ENCODE data around the gene LUC7L2. TPM values are rescaled to one million over a fixed set of nuclear protein-coding genes. Genes with fewer than 3 reads are reported as not detected.
A peak's percentile ranks its signal among the peaks of the same experiment; 100 is the strongest.

Gene LUC7L2
- total RNA-seq, 2 donors from 2014 or later: 71.0 to 76.0 TPM

DNA sequence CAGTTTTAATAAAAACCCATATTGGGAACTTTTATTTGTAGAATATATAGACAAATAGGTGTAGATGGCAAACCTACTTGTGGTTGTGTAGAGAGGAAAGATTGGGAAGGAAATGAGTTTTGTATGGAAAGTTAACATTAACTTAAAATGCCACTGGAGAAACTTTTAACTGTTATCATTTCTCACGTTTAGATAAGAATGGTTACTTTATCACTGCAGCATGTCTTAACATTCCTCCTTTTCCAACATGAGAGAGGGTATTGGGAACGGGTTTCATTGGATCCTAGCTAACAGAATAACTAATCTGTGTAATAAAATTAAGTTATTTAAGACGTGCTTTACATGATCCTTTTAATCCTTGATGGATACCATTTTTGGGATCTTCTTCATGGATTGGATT lies 1.8 kb downstream of the LUC7L2 start:
- Histone ChIP-seq H3K4me1 (ENCODE audit: control insufficient read depth, insufficient read depth, low read length) (peaks cover 9% of the 10 kb centered on the region), H3K27ac (ENCODE audit: low read depth, low read length) (no peak overlapping the region), H3K9me3 (ENCODE audit: control insufficient read depth, low read length) (no peaks in the 10 kb centered on the region), H3K36me3 (ENCODE audit: control insufficient read depth, insufficient read depth, low read length) (peaks cover 30% of the 10 kb centered on the region), H3K4me3 (ENCODE audit: low read length) (peak overlapping the region; percentile 95), H3K27me3 (ENCODE audit: control insufficient read depth, insufficient read depth, low read length, poor library complexity, severe bottlenecking) (no peaks in the 10 kb centered on the region), H3K9ac (ENCODE audit: extremely low read depth, low read length, poor library complexity, severe bottlenecking) (peak overlapping the region; percentile 92)
- 25 to 28% methylated on average over 2 to 3 of the region's 3 CpGs for WGBS, 2 experiments (ENCODE audit: insufficient coverage in 1 of 2, insufficient read length in 1 of 2)
- Mint-ChIP-seq H3K9me3 (no peaks in the 10 kb centered on the region), H3K27ac (peak overlapping the region; percentile 99), H3K36me3 (ENCODE audit: low read depth) (peaks cover 20% of the 10 kb centered on the region), H3K27me3 (ENCODE audit: insufficient read depth) (no peaks in the 10 kb centered on the region), H3K4me1 (peaks cover 16% of the 10 kb centered on the region), H3K4me3 (peak overlapping the region; percentile 97)
- TF ChIP-seq, protein P1, sequence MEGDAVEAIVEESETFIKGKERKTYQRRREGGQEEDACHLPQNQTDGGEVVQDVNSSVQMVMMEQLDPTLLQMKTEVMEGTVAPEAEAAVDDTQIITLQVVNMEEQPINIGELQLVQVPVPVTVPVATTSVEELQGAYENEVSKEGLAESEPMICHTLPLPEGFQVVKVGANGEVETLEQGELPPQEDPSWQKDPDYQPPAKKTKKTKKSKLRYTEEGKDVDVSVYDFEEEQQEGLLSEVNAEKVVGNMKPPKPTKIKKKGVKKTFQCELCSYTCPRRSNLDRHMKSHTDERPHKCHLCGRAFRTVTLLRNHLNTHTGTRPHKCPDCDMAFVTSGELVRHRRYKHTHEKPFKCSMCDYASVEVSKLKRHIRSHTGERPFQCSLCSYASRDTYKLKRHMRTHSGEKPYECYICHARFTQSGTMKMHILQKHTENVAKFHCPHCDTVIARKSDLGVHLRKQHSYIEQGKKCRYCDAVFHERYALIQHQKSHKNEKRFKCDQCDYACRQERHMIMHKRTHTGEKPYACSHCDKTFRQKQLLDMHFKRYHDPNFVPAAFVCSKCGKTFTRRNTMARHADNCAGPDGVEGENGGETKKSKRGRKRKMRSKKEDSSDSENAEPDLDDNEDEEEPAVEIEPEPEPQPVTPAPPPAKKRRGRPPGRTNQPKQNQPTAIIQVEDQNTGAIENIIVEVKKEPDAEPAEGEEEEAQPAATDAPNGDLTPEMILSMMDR (conservative IDR thresholded peaks at IDR 0.05): no peak
- no peak for DNase-seq

DNA sequence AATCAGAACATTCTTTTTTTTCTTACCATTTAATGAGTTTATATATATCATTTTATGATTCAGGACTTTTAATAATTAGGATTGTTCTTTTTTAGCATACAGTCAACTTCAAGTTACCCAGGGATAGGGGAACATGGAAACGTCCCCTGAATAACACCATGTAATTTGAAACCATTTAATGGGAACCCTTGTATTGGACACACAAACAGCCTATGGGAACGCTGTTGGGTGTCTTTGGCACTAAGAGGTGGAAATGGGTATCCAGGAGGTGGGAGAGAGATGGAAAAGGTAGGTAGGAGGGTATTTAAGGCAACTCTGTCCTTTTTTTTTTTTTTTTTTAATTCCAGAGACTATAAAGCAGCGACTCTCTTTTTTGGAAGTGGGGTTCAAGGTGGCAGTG lies 2.6 kb downstream of the LUC7L2 start:
- no peak overlapping the region for H3K27ac ChIP-seq (ENCODE audit: low read depth, low read length)
- DNase-seq: no peak
- H3K9me3 ChIP-seq (ENCODE audit: control insufficient read depth, low read length): no peaks in the 10 kb centered on the region
- H3K27me3 ChIP-seq (ENCODE audit: control insufficient read depth, insufficient read depth, low read length, poor library complexity, severe bottlenecking): no peaks in the 10 kb centered on the region
- TF ChIP-seq, protein P1 (conservative IDR thresholded peaks at IDR 0.05): no peak
- peak overlapping the region; percentile 95 for H3K4me3 ChIP-seq (ENCODE audit: low read length)
- peaks cover 9% of the 10 kb centered on the region for H3K4me1 ChIP-seq (ENCODE audit: control insufficient read depth, insufficient read depth, low read length)
- peaks cover 22% of the 10 kb centered on the region for H3K36me3 Mint-ChIP-seq (ENCODE audit: low read depth)
- H3K4me1 Mint-ChIP-seq: peaks cover 16% of the 10 kb centered on the region
- no peak overlapping the region for H3K27ac Mint-ChIP-seq
- H3K9me3 Mint-ChIP-seq: peaks cover under 1% of the 10 kb centered on the region
- peak overlapping the region; percentile 92 for H3K9ac ChIP-seq (ENCODE audit: extremely low read depth, low read length, poor library complexity, severe bottlenecking)
- H3K4me3 Mint-ChIP-seq: peak overlapping the region; percentile 97
- no peaks in the 10 kb centered on the region for H3K27me3 Mint-ChIP-seq (ENCODE audit: insufficient read depth)
- H3K36me3 ChIP-seq (ENCODE audit: control insufficient read depth, insufficient read depth, low read length): peaks cover 32% of the 10 kb centered on the region
- WGBS, 2 experiments (ENCODE audit: insufficient coverage in 1 of 2, insufficient read length in 1 of 2): 43 to 63% methylated on average over 2 to 3 of the region's 3 CpGs

GRCh38 chr7:139362981-139363380 lies 3.3 kb downstream of the LUC7L2 start:
- Histone ChIP-seq H3K27me3 (ENCODE audit: control insufficient read depth, insufficient read depth, low read length, poor library complexity, severe bottlenecking) (no peaks in the 10 kb centered on the region), H3K9ac (ENCODE audit: extremely low read depth, low read length, poor library complexity, severe bottlenecking) (no peak overlapping the region), H3K27ac (ENCODE audit: low read depth, low read length) (no peak overlapping the region), H3K4me3 (ENCODE audit: low read length) (peak overlapping the region; percentile 95), H3K9me3 (ENCODE audit: control insufficient read depth, low read length) (no peaks in the 10 kb centered on the region), H3K4me1 (ENCODE audit: control insufficient read depth, insufficient read depth, low read length) (peaks cover 9% of the 10 kb centered on the region), H3K36me3 (ENCODE audit: control insufficient read depth, insufficient read depth, low read length) (peaks cover 39% of the 10 kb centered on the region)
- WGBS, 2 experiments (ENCODE audit: insufficient coverage in 1 of 2, insufficient read length in 1 of 2): 88% methylated on average over 3 to 6 of the region's 6 CpGs
- peaks cover 5% of the 10 kb centered on the region for H3K9me3 Mint-ChIP-seq
- no peak for DNase-seq
- H3K27ac Mint-ChIP-seq: peak overlapping the region; percentile 80
- H3K4me1 Mint-ChIP-seq: peaks cover 16% of the 10 kb centered on the region
- H3K27me3 Mint-ChIP-seq (ENCODE audit: insufficient read depth): no peaks in the 10 kb centered on the region
- peaks cover 29% of the 10 kb centered on the region for H3K36me3 Mint-ChIP-seq (ENCODE audit: low read depth)
- TF ChIP-seq, protein P1 (conservative IDR thresholded peaks at IDR 0.05): peak; percentile 10
- H3K4me3 Mint-ChIP-seq: peak overlapping the region; percentile 97
